ENCODE results near the gene MFN2.
"Not testable (repeated sequence)": the region's sequence is repeated elsewhere in the genome, so short reads cannot be mapped to it uniquely, and the experiment has no call there.

The MFN2 gene

GRCh38 chr1:11979851-11980675 lies at the start of gene MFN2:
Gene MFN2, plus strand, starts transcription at chr1:11980444. Its CDS starts 8,725 bp downstream, at chr1:11989169.
- peak; percentile 97 for DNase-seq (ENCODE audit: low spot score)

- DNase-seq (ENCODE audit: low spot score) = no peak
Measured at GRCh38 chr1:11930571-11931445, 49.4 kb upstream of the MFN2 start.

GRCh38 chr1:11931845-11932244 lies 48.4 kb upstream of the MFN2 start:
- no peak for DNase-seq (ENCODE audit: low spot score)

- DNase-seq (ENCODE audit: low spot score) = peak; percentile 83
Measured at GRCh38 chr1:11934302-11935056, 45.8 kb upstream of the MFN2 start, which contains the start of gene PLOD1. Gene PLOD1, plus strand, starts transcription at chr1:11934717. Its CDS starts 63 bp downstream, at chr1:11934780.

- no peak for DNase-seq (ENCODE audit: low spot score)
Measured at GRCh38 chr1:11935057-11935412, 45.2 kb upstream of the MFN2 start.

GRCh38 chr1:11935733-11936132 lies 44.5 kb upstream of the MFN2 start:
- not testable (repeated sequence) for DNase-seq (ENCODE audit: low spot score)

- DNase-seq (ENCODE audit: low spot score) = no peak
Measured at GRCh38 chr1:11938722-11939526, 41.3 kb upstream of the MFN2 start.

GRCh38 chr1:11939794-11940193 lies 40.5 kb upstream of the MFN2 start:
- DNase-seq (ENCODE audit: low spot score) = not testable (repeated sequence)

- no peak for DNase-seq (ENCODE audit: low spot score)
Measured at GRCh38 chr1:11940260-11940921, 39.9 kb upstream of the MFN2 start.

GRCh38 chr1:11942280-11942679 lies 38.0 kb upstream of the MFN2 start:
- no peak for DNase-seq (ENCODE audit: low spot score)

- DNase-seq (ENCODE audit: low spot score) = no peak
Measured at GRCh38 chr1:11943619-11944018, 36.6 kb upstream of the MFN2 start.

- no peak for DNase-seq (ENCODE audit: low spot score)
Measured at GRCh38 chr1:11944358-11944931, 35.8 kb upstream of the MFN2 start.

- no peak for DNase-seq (ENCODE audit: low spot score)
Measured at GRCh38 chr1:11946647-11947046, 33.6 kb upstream of the MFN2 start.

- no peak for DNase-seq (ENCODE audit: low spot score)
Measured at GRCh38 chr1:11948822-11949458, 31.3 kb upstream of the MFN2 start.

GRCh38 chr1:11951901-11952300 lies 28.3 kb upstream of the MFN2 start:
- DNase-seq (ENCODE audit: low spot score) = no peak

- no peak for DNase-seq (ENCODE audit: low spot score)
Measured at GRCh38 chr1:11952455-11953109, 27.7 kb upstream of the MFN2 start.

- no peak for DNase-seq (ENCODE audit: low spot score)
Measured at GRCh38 chr1:11955221-11955620, 25.0 kb upstream of the MFN2 start.

GRCh38 chr1:11957398-11957797 lies 22.8 kb upstream of the MFN2 start:
- no peak for DNase-seq (ENCODE audit: low spot score)

GRCh38 chr1:11957897-11958296 lies 22.3 kb upstream of the MFN2 start:
- DNase-seq (ENCODE audit: low spot score) = no peak

Data from HuH-7 (cell line).